ENCODE results near the gene SLC11A1.

SLC11A1 gene

DNA sequence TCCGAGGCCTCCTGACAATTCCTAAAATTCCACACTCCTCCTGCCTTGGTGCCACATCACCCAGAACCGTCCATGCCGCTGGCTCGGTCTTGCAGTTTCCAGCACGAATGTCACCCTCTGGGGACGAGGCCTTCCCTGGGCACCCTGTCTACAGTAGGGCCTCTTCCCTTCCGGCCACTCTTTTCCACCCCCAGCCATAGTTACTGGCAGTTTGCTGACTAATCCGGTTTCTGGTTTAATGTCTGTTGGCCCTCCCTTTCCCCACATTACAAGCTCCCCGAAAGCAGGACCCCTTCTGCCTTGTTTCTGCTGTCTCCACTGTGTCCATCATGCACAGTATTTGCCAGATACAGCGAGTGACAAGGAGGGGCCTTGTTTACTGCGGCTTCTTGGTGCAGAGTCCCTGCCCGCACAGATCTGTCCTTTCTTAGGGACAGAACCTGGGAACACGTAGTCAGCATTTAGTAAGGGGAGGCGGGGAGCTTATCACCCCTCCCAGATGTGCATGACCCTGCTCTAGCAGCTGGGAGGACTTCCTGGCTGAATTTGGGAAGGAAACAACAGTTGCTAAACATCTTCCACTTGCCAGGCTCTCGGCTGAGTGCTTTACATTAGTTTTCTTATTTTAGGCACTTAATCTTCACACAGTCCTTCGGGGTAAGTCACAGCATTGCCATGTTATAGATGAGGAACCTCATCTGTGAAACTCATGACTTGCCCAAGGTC, 49.0 kb upstream of the SLC11A1 start:
- no peak for TF ChIP-seq ZNF175 (tag by site-specific recombination; IDR thresholded peaks at IDR 0.05)
- no peak for TF ChIP-seq ZNF658 (tag by site-specific recombination; IDR thresholded peaks at IDR 0.05)
- TF ChIP-seq, protein P1, sequence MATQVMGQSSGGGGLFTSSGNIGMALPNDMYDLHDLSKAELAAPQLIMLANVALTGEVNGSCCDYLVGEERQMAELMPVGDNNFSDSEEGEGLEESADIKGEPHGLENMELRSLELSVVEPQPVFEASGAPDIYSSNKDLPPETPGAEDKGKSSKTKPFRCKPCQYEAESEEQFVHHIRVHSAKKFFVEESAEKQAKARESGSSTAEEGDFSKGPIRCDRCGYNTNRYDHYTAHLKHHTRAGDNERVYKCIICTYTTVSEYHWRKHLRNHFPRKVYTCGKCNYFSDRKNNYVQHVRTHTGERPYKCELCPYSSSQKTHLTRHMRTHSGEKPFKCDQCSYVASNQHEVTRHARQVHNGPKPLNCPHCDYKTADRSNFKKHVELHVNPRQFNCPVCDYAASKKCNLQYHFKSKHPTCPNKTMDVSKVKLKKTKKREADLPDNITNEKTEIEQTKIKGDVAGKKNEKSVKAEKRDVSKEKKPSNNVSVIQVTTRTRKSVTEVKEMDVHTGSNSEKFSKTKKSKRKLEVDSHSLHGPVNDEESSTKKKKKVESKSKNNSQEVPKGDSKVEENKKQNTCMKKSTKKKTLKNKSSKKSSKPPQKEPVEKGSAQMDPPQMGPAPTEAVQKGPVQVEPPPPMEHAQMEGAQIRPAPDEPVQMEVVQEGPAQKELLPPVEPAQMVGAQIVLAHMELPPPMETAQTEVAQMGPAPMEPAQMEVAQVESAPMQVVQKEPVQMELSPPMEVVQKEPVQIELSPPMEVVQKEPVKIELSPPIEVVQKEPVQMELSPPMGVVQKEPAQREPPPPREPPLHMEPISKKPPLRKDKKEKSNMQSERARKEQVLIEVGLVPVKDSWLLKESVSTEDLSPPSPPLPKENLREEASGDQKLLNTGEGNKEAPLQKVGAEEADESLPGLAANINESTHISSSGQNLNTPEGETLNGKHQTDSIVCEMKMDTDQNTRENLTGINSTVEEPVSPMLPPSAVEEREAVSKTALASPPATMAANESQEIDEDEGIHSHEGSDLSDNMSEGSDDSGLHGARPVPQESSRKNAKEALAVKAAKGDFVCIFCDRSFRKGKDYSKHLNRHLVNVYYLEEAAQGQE (tag by site-specific recombination; IDR thresholded peaks at IDR 0.05): no peak
- TF ChIP-seq ZNF585B (tag by site-specific recombination; IDR thresholded peaks at IDR 0.05): no peak
- no peak for TF ChIP-seq ZNF292 (tag by site-specific recombination; IDR thresholded peaks at IDR 0.05; ENCODE audit: borderline replicate concordance, low read depth)
- no peak for TF ChIP-seq ZNF350 (tag by site-specific recombination; IDR thresholded peaks at IDR 0.05)
- no peak for TF ChIP-seq ZNF670 (tag by site-specific recombination; IDR thresholded peaks at IDR 0.05; ENCODE audit: low read depth)
- no peak for TF ChIP-seq EGR2 (tag by site-specific recombination; IDR thresholded peaks at IDR 0.05; ENCODE audit: low read depth)
- TF ChIP-seq, protein P2, sequence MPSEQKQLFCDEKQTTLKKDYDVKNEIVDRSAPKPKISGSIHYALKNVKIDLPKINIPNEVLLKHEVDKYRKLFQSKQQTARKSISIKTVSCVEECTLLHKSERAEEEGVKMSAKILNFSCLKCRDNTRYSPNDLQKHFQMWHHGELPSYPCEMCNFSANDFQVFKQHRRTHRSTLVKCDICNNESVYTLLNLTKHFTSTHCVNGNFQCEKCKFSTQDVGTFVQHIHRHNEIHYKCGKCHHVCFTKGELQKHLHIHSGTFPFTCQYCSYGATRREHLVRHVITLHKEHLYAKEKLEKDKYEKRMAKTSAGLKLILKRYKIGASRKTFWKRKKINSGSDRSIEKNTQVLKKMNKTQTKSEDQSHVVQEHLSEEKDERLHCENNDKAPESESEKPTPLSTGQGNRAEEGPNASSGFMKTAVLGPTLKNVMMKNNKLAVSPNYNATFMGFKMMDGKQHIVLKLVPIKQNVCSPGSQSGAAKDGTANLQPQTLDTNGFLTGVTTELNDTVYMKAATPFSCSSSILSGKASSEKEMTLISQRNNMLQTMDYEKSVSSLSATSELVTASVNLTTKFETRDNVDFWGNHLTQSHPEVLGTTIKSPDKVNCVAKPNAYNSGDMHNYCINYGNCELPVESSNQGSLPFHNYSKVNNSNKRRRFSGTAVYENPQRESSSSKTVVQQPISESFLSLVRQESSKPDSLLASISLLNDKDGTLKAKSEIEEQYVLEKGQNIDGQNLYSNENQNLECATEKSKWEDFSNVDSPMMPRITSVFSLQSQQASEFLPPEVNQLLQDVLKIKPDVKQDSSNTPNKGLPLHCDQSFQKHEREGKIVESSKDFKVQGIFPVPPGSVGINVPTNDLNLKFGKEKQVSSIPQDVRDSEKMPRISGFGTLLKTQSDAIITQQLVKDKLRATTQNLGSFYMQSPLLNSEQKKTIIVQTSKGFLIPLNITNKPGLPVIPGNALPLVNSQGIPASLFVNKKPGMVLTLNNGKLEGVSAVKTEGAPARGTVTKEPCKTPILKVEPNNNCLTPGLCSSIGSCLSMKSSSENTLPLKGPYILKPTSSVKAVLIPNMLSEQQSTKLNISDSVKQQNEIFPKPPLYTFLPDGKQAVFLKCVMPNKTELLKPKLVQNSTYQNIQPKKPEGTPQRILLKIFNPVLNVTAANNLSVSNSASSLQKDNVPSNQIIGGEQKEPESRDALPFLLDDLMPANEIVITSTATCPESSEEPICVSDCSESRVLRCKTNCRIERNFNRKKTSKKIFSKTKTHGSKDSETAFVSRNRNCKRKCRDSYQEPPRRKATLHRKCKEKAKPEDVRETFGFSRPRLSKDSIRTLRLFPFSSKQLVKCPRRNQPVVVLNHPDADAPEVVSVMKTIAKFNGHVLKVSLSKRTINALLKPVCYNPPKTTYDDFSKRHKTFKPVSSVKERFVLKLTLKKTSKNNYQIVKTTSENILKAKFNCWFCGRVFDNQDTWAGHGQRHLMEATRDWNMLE (tag by site-specific recombination; conservative IDR thresholded peaks at IDR 0.05; ENCODE audit: low read depth): no peak
- Histone ChIP-seq H3K36me3 (ENCODE audit: control insufficient read depth in 2 of 2, insufficient read depth in 1 of 2, low read length in 2 of 2) (no peaks in the 10 kb centered on the region), H3K27ac (ENCODE audit: extremely low read depth, low read depth, low read length) (no peak overlapping the region), H3K4me3 (ENCODE audit: low read depth, low read length) (no peak overlapping the region), H3K4me1 (ENCODE audit: control insufficient read depth, insufficient read depth, low read length) (no peaks in the 10 kb centered on the region), H3K9me3 (ENCODE audit: control insufficient read depth, insufficient read depth, low read depth, low read length) (no peaks in the 10 kb centered on the region)
- ChIA-PET CTCF (no interaction called here), POLR2A (no interaction called here)

GRCh38 chr2:218334531-218334930, 47.5 kb upstream of the SLC11A1 start:
- no peaks in the 10 kb centered on the region for H3K4me1 ChIP-seq (ENCODE audit: control insufficient read depth, insufficient read depth, low read length)
- no peak overlapping the region for H3K27ac ChIP-seq (ENCODE audit: extremely low read depth, low read depth, low read length)
- ChIA-PET CTCF (no interaction called here), POLR2A (no interaction called here)
- H3K9me3 ChIP-seq (ENCODE audit: control insufficient read depth, insufficient read depth, low read depth, low read length): no peaks in the 10 kb centered on the region
- no peak overlapping the region for H3K4me3 ChIP-seq (ENCODE audit: low read depth, low read length)
- no peak for TF ChIP-seq ZNF157 (tag by site-specific recombination; IDR thresholded peaks at IDR 0.05)
- TF ChIP-seq ZFP41 (tag by site-specific recombination; IDR thresholded peaks at IDR 0.05; ENCODE audit: borderline replicate concordance): no peak
- H3K36me3 ChIP-seq (ENCODE audit: control insufficient read depth in 2 of 2, insufficient read depth in 1 of 2, low read length in 2 of 2): no peaks in the 10 kb centered on the region

- ChIA-PET CTCF (interaction anchor here (0.6 kb wide), 3 partner anchors 15 to 979 kb away, joined by 3 to 5 read pairs (median 3); no protein-coding TSS in a partner anchor), POLR2A (no interaction called here)
- TF ChIP-seq ZBTB7A (tag by site-specific recombination; IDR thresholded peaks at IDR 0.05; ENCODE audit: low read depth) (no peak), ZNF112 (tag by site-specific recombination; IDR thresholded peaks at IDR 0.05) (no peak), ZFHX2 (tag by site-specific recombination; conservative IDR thresholded peaks at IDR 0.05) (no peak), ZNF580 (tag by site-specific recombination; IDR thresholded peaks at IDR 0.05) (no peak), ZNF658 (tag by site-specific recombination; IDR thresholded peaks at IDR 0.05) (no peak), ZNF585B (tag by site-specific recombination; IDR thresholded peaks at IDR 0.05) (no peak)
- TF ChIP-seq, protein P3, sequence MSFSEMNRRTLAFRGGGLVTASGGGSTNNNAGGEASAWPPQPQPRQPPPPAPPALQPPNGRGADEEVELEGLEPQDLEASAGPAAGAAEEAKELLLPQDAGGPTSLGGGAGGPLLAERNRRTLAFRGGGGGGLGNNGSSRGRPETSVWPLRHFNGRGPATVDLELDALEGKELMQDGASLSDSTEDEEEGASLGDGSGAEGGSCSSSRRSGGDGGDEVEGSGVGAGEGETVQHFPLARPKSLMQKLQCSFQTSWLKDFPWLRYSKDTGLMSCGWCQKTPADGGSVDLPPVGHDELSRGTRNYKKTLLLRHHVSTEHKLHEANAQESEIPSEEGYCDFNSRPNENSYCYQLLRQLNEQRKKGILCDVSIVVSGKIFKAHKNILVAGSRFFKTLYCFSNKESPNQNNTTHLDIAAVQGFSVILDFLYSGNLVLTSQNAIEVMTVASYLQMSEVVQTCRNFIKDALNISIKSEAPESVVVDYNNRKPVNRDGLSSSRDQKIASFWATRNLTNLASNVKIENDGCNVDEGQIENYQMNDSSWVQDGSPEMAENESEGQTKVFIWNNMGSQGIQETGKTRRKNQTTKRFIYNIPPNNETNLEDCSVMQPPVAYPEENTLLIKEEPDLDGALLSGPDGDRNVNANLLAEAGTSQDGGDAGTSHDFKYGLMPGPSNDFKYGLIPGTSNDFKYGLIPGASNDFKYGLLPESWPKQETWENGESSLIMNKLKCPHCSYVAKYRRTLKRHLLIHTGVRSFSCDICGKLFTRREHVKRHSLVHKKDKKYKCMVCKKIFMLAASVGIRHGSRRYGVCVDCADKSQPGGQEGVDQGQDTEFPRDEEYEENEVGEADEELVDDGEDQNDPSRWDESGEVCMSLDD (tag by site-specific recombination; IDR thresholded peaks at IDR 0.05): no peak
These were observed 41.4 kb upstream of the SLC11A1 start for GRCh38 chr2:218340656-218341055.

More at GRCh38 chr2:218340656-218341055, 41.4 kb upstream of the SLC11A1 start:
- no peak overlapping the region for H3K4me3 ChIP-seq (ENCODE audit: low read depth, low read length)
- H3K9me3 ChIP-seq (ENCODE audit: control insufficient read depth, insufficient read depth, low read depth, low read length): no peaks in the 10 kb centered on the region
- no peak overlapping the region for H3K27ac ChIP-seq (ENCODE audit: extremely low read depth, low read depth, low read length)
- peaks cover 2% of the 10 kb centered on the region for H3K4me1 ChIP-seq (ENCODE audit: control insufficient read depth, insufficient read depth, low read length)
- no peaks in the 10 kb centered on the region for H3K36me3 ChIP-seq (ENCODE audit: control insufficient read depth in 2 of 2, insufficient read depth in 1 of 2, low read length in 2 of 2)
